Stimulated activated CD8-positive, alpha-beta memory T cell treated with anti-CD3 and anti-CD28 coated beads, Interleukin-4, amount 100 ng/mL, for 24 hours (primary cell): Measurements from ENCODE around the gene XRN1.
A peak's percentile ranks its signal among the peaks of the same experiment; 100 is the strongest.
"Not testable (repeated sequence)": the region's sequence is repeated elsewhere in the genome, so short reads cannot be mapped to it uniquely, and the experiment has no call there.

ENCODE experiments used
- DNase-seq: peaks from one replicate; pipeline ENCODE4 v3.0.0-alpha.2; 2020; ENCODE audit warnings: low read depth

XRN1 gene

DNA sequence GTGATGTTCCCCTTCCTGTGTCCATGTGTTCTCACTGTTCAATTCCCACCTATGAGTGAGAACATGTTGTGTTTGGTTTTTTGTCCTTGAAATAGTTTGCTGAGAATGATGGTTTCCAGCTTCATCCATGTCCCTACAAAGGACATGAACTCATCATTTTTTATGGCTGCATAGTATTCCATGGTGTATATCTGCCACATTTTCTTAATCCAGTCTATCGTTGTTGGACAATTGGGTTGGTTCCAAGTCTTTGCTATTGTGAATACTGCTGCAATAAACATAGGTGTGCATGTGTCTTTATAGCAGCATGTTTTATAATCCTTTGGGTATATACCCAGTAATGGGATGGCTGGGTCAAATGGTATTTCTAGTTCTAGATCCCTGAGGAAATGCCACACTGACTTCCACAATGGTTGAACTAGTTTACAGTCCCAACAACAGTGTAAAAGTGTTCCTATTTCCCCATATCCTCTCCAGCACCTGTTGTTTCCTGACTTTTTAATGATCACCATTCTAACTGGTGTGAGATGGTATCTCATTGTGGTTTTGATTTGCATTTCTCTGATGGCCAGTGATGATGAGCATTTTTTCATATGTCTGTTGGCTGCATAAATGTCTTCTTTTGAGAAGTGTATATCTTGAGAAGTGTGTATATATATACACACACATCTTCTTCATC is 123.4 kb downstream of the XRN1 start:
- DNase-seq = not testable (repeated sequence)

DNA sequence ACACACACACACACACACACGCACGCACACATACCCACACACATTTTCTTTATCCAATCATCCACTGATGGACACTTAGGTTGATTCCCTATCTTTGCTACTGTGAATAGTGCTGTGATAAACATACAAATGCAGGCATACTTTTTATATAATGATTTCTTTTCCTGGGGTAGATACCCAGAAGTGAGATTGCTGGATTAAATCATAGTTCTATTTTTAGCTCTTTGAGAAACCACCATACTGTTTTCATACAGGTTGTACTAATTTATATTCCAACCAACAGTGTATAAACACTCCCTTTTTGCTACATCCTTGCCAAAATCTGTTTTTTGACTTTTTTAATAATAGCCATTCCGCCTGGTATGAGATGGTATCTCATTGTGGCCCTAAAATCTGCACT is 127.9 kb downstream of the XRN1 start:
- DNase-seq = no peak

DNA sequence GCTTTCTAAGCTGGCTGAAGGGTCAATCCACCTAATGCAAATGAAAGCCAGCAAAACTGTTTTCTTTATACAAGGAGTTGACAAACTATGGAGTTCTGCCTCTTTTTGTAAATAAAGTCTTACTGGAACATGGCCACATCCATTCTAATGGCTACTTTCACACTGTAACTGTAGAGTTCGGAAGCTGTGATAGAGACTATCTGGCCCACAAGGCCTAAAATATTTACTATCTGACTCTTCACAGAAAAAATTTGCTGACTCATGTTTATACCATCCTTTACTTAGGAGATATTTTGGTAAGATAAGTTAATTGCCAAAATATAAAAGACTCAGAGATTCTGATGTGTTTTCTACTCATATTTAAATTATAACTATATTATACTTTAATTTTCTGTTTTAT is 128.7 kb downstream of the XRN1 start:
- DNase-seq = no peak

DNA sequence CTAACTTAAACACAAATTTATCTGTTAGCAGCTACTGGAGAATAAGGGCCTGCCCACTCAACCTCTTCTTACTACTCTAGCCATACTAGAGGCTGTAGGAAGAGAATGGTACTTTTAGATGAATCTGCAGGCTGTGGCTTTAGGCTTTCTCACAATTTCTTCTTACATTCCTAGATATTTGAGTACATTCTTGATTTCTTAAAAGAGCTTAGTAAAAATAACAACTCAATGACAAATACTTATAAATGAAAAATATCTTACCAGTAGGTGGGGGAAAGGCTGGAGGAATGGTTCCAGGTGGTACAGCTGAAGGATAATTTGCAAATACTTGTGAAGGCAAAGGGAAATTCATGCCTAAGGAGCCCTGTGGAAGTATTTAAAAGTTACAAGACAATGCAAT is 129.5 kb downstream of the XRN1 start:
- DNase-seq = no peak

DNA sequence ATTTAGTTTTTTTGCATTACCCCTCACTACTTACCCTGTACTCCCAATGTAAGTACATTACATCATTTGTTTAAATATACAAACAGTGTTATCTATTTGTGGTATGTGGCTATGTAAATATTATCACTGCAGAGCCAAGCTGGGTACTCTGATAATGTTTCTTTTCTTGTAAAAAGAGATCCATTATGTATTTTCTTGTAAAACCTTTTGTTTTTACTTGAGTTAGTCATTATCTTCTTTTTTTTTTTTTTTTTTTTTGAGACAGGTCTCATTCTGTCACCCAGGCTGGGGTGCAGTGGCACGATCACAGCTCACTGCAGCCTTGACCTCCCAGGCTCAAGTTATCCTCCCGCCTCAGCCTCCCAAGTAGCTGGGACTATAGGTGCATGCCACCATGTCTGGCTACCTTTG is 131.9 kb downstream of the XRN1 start:
- DNase-seq = not testable (repeated sequence)

GRCh38 chr3:142315083-142315482 is 132.8 kb downstream of the XRN1 start:
- DNase-seq = no peak

DNA sequence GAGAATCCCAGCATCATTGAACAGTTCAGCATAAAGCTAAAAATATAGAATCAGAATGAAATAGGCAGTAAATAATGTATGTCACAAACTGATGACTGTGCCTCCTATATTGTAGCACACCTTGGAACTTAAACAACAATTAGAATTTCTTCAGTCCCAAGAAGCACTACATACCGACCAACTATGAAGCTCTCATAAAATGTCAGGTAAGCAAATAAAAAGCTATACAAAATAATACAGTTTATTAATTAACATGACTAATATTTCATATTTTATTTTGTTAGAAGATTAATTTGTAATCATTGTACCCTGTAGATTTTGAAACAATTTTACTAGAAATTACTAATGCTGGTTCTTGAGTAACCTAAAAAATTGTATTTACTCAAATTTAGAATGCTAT is 137.4 kb downstream of the XRN1 start:
- DNase-seq = no peak

DNA sequence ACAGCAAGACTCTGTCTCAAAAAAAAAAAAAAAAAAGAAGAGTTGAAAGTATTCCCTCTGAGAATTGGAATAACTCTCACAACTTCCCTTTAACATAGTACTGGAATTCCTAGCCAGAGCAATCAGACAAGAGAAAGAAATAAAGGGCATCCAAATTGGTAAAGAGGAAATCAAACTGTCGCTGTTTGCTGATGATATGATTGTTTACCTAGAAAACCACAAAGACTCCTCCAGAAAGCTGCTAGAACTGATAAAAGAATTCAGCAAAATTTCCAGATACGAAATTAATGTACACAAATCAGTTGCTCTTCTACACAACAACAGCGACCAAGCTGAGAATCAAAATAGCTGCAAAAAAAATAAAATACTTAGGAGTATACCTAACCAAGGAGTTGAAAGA is 145.0 kb downstream of the XRN1 start:
- not testable (repeated sequence) for DNase-seq

DNA sequence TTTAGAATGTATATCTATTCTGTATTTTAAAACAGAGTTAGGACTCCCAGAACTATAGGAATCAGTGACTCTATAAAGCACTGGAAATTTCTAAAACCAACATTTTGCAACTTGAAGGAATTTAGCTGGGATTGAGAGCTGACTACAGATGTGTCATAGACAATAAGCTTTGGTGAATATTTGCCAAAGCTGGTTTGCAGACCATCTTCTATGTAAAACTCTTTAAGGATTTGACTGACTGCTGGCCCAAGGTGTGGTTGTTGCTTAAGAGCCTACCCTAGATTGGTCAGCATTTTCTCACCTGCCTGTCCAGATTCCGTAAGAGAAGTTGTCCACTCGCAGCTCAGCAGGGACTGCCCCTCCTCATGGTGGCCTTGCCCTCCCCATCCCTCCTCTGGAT is 149.2 kb downstream of the XRN1 start:
- no peak for DNase-seq

GRCh38 chr3:142296507-142296906 is 151.3 kb downstream of the XRN1 start:
- DNase-seq = no peak

DNA sequence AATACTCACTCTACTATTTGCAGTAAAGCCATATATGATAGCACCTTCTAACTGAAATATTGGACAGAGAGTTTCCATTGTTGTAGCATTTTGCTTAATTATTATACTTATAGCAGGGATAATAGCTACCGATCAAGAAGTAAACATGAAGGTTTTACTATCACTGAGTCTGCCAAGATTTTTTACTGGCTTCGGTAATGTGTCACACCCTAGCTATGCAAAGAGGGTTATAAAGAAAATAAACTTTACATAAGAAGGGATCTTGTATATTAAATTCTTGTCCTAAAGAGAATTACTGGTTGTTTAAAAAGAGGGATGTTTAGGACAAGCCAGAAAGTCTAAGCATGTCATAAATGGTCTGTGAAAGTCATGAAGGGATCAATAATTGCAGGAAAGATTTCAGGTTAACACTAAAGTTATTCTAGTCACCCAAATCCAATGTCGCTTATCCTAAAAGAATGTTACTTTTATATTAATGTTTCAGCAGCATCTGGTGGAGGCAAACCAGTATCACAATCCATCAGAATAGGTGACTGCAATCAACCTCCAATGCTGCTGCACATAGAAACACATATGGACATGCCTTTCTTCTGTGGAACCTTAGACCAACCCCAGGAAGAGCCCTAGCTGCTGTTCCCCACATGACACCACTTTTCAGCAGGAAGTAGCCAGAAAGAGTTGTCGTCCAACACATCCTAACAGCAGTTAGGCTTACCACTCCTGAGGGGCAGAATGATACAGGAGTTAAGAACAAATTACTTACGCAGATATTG is 159.8 kb downstream of the XRN1 start:
- DNase-seq = no peak

DNA sequence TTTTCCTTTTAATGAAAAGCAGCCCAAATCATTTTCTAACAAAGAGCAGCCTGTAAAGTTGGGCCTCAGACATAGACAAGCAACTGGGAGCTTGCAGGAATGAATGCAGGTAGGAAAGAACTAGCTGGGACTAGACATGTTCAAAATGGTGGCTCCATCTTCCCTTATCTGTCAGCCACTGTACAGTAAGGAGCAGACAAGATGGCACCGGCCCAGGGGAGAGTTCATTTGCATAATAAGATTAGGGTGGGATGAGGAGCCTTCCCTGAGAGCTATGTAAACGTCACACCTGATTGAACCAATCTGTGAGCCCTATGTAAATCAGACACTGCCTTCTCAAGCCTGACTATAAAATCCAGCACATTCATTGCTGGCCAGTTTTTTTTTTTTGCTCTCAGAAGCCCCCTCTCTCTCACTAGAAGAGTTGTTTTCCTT is 162.7 kb downstream of the XRN1 start:
- no peak for DNase-seq

- DNase-seq = no peak
Observed at GRCh38 chr3:142282503-142282902, 165.3 kb downstream of the XRN1 start.

GRCh38 chr3:142281474-142281873 is 166.4 kb downstream of the XRN1 start:
- no peak for DNase-seq

DNA sequence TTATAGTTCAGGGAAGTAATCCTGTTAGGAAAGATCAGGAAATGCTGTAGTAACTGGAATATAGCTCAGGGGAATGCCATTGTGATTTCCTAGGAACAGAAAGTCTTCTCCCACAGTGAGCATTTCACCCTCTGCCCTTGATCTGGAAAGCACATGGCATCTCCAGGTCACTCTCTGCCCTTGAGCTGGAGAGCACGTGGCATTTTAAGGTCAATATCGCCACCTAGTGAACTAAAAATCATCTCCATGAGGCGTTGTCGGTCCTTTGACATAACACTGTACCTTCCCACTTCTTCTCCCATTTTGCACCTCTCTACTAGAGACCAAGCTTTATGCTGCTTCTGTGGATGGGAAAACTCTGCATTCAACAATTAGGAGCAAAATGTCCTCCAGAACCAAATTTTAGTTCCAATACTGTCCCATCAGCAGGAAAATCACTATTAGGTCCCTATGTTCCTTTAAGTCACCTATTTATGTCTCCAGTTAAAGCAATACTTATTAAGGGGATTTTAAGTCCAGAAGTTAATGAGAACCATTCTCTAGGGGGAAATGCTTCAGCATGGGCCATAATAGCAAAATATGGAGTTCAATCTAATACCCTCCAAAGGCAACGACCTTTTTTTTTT is 167.8 kb downstream of the XRN1 start:
- DNase-seq = no peak

DNA sequence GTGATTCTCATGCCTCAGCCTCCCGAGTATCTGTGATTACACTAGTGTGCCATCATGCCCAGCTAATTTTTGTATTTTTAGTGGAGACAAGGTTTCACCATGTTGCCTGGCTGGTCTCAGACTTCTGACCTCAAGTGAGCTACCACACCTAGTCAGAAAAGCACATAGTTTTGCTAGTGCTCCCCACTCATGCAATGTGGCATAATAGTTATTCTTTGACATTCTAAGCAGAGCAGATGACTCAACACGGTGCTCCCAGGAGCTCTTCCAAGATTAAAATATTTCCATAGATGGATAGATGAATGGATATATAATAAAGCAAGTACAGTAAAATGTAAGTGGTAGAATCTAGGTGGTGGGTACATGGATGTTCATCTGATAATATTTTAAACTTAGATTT is 169.4 kb downstream of the XRN1 start:
- no peak for DNase-seq

DNA sequence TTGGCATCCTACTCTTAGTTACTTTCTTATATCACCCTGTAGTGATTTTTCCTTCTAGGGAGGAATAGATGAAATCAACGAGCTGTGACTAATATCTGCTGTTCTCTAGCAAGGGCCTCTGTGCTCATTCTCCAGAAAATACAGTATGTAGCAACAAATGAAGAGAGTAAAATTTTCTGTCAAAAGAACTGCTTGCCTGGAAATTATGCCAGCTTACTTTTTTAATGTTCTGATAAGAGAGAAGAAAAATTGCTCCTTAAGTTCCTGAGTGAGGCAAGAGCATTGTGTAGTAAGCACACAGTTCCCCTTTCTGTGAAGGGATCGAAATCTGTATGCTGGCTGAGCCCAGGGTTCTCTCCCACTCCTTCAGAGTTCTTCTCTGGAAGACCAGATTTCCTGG is 171.1 kb downstream of the XRN1 start:
- DNase-seq = no peak

DNA sequence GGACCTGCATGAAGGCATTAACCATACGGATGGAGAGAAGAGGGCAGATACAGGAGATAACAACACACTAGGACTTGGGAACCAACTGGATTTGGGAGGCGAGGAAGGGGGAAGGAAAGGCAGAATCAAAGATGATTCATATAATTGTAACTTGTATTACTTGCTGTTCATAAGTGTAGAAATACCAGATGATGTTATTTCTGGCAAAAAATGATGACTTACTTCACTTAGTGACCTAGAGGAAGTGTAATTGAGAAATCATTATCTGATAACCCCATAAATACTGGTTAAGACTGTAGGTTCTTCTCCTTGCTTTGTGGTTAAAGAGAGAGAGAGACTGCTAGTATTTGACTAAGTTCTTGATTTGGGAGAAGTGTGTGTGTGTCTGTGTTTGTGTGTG is 172.0 kb downstream of the XRN1 start:
- DNase-seq = no peak

GRCh38 chr3:142274908-142275307 is 172.9 kb downstream of the XRN1 start:
- no peak for DNase-seq

- no peak for DNase-seq
Observed at GRCh38 chr3:142273501-142273900, 174.3 kb downstream of the XRN1 start.

DNA sequence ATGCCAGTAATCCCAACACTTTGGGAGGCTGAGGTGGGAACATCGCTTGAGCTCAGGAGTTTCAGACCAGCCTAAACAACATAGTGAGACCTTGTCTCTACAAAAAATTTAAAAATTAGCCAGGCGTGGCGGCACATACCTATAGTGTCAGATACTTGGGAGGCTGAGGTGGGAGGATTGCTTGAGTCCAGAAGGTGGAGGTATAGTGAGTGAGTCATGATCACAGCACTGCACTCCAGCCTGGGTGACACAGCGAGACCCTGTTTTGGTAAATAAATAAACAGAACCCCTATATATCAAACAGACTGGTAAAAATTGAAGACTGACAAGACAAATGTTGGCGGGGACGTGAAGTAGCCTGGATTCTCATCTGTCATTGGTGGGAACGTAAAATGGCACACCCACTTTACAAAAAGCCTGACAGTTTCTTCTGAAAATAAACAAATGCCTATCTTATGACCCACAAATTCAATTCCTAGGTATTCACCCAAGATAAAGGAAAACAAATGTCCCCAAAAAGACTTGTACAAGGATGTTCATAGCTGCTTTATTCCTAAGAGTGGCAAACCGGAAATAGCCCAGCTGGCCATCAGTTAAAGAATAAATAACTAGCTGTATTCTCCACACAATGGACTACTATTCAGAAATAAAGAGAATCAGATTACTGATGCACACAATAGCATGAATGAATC is 175.5 kb downstream of the XRN1 start:
- no peak for DNase-seq

DNA sequence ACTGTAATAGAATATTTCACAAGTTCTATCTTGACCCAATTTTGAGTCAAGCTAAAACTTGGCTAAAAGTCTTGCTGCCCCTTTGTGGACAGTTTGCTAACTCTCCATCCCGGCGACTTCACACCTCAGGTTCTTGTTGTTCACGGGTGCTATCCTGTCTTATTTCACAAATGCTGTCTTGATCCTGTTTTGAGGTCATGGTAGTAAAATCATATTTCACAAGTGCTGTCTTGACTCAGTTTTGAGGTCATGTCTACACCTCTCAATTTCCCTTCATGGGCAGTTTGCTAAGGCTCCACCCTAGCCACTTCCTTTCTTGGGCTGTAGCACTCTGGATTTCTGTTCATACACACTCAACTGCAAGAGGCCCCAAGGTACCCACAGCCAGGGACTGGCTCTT is 177.4 kb downstream of the XRN1 start:
- peak; percentile 12 for DNase-seq

DNA sequence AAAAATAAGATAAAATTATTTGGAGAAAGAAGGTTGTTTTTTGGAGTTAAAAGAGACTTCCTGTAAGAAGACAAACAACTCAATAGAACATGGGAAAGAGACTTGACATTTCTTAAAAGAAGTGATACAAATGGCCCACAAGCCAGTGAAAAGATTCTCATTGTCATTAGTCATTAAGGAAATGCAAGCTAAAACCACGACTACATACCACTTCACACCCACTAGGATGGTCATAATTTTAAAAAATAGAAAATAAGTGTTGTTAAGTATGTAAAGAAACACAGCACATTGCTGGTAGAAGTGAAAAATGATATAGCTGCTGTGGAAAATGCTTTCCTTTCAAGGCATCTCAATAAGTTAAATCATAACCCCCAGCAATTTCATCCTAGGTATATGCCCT is 178.1 kb downstream of the XRN1 start:
- DNase-seq = no peak
